Fibroblast of gingiva (primary cell): ENCODE measurements around the gene VPS72.
A peak's percentile ranks its signal among the peaks of the same experiment; 100 is the strongest.

Source experiments
- DNase-seq: peaks from one replicate; pipeline ENCODE4 v3.0.0-alpha.2; 2011; ENCODE audit warnings: low read depth

VPS72 gene

GRCh38 chr1:151187205-151187604 is 2.8 kb downstream of the VPS72 start:
- DNase-seq = no peak

GRCh38 chr1:151184211-151184610 is 5.8 kb downstream of the VPS72 start:
- DNase-seq = no peak

- no peak for DNase-seq
These were observed 13.4 kb downstream of the VPS72 start for GRCh38 chr1:151176514-151177045.

GRCh38 chr1:151175863-151176262 is 14.1 kb downstream of the VPS72 start, which contains the start of gene TMOD4:
Gene TMOD4, minus strand, starts transcription at chr1:151175981. Its CDS starts 1,106 bp downstream, at chr1:151174875.
- no peak for DNase-seq

GRCh38 chr1:151175041-151175741 is 14.8 kb downstream of the VPS72 start:
- no peak for DNase-seq

- no peak for DNase-seq
These were observed 18.8 kb downstream of the VPS72 start for GRCh38 chr1:151171190-151171589.

- no peak for DNase-seq
These were observed 22.9 kb downstream of the VPS72 start for GRCh38 chr1:151167116-151167515.

GRCh38 chr1:151166505-151166956 is 23.5 kb downstream of the VPS72 start:
- peak; percentile 63 for DNase-seq

- peak; percentile 99 for DNase-seq
These were observed 24.1 kb downstream of the VPS72 start, which contains the start of the genes LYSMD1 and SCNM1 for GRCh38 chr1:151165738-151166504. Gene LYSMD1, minus strand, starts transcription at chr1:151165902. Its CDS starts 644 bp downstream, at chr1:151165258. Gene SCNM1, plus strand, starts transcription at chr1:151166144. Its CDS starts 9 bp downstream, at chr1:151166153.

- DNase-seq = peak; percentile 70
These were observed 24.7 kb downstream of the VPS72 start for GRCh38 chr1:151165281-151165737.

GRCh38 chr1:151164732-151165280 is 25.2 kb downstream of the VPS72 start:
- DNase-seq = peak; percentile 14

GRCh38 chr1:151159373-151159772 is 30.6 kb downstream of the VPS72 start:
- DNase-seq = no peak

- DNase-seq = no peak
These were observed 31.2 kb downstream of the VPS72 start for GRCh38 chr1:151158751-151159251.

- no peak for DNase-seq
These were observed 31.7 kb downstream of the VPS72 start for GRCh38 chr1:151158326-151158725.

GRCh38 chr1:151157067-151157531 is 32.9 kb downstream of the VPS72 start:
- no peak for DNase-seq

GRCh38 chr1:151156515-151156819 is 33.5 kb downstream of the VPS72 start, which contains the start of gene TNFAIP8L2:
Gene TNFAIP8L2, plus strand, starts transcription at chr1:151156649. Its CDS starts 2,049 bp downstream, at chr1:151158698.
- no peak for DNase-seq

GRCh38 chr1:151147665-151148064 is 42.3 kb downstream of the VPS72 start:
- DNase-seq = no peak

GRCh38 chr1:151147132-151147503 is 42.9 kb downstream of the VPS72 start:
- no peak for DNase-seq

GRCh38 chr1:151146412-151147131 is 43.4 kb downstream of the VPS72 start, which contains the start of gene SEMA6C:
Gene SEMA6C, minus strand, starts transcription at chr1:151146631. Its CDS starts 4,010 bp downstream, at chr1:151142621.
- DNase-seq = peak; percentile 91

GRCh38 chr1:151146072-151146411 is 44.0 kb downstream of the VPS72 start:
- DNase-seq = no peak

GRCh38 chr1:151145304-151146071 is 44.5 kb downstream of the VPS72 start:
- peak; percentile 9 for DNase-seq
